Progenitor cell of endocrine pancreas (in vitro differentiated cells): ENCODE data around the gene FAM200B. TPM values are rescaled to one million over a fixed set of nuclear protein-coding genes. Genes with fewer than 3 reads are reported as not detected.

Experiments used
- DNase-seq: peaks from one replicate; pipeline ENCODE4 v3.0.0; 2021; ENCODE audit warnings: low spot score; ENCODE audit not compliant: unreplicated experiment
- H3K27ac Mint-ChIP-seq: 2 replicates; pipeline ENCODE4 v1.8.0; 2021; ENCODE audit warnings: mild to moderate bottlenecking, moderate library complexity, mixed read lengths
- H3K27me3 Mint-ChIP-seq: 2 replicates; pipeline ENCODE4 v1.8.0; 2021; ENCODE audit warnings: mixed read lengths
- H3K36me3 Mint-ChIP-seq: 2 replicates; pipeline ENCODE4 v1.8.0; 2022; ENCODE audit warnings: mixed read lengths; ENCODE audit not compliant: insufficient read depth
- H3K4me1 Mint-ChIP-seq: 2 replicates; pipeline ENCODE4 v1.8.0; 2021; ENCODE audit warnings: low read depth, mixed read lengths
- H3K4me3 Mint-ChIP-seq: 2 replicates; pipeline ENCODE4 v1.8.0; 2021; ENCODE audit warnings: low read depth, mild to moderate bottlenecking, moderate library complexity, mixed read lengths
- H3K9me3 Mint-ChIP-seq: 2 replicates; pipeline ENCODE4 v1.8.0; 2021; ENCODE audit warnings: low read depth, mixed read lengths
- CTCF ChIP-seq: fragments of 200-600 bp; sonication (generic); IDR thresholded peaks from one replicate; pipeline ENCODE4 v1.5.0; 2021; ENCODE audit warnings: antibody characterized with exemption, mild to moderate bottlenecking; ENCODE audit not compliant: unreplicated experiment
- total RNA-seq: library from RNA; stranded (reverse); gene quantifications from 2 replicates; pipeline ENCODE4 v1.2.1, GENCODE V29; 2021

The FAM200B gene
- total RNA-seq, 1 donor from 2014 or later = 29.0 TPM

- Mint-ChIP-seq H3K4me3 (no peak overlapping the region), H3K9me3 (no peaks in the 10 kb centered on the region), H3K4me1 (peaks cover 35% of the 10 kb centered on the region), H3K27ac (peak overlapping the region; percentile 22), H3K27me3 (no peaks in the 10 kb centered on the region), H3K36me3 (no peaks in the 10 kb centered on the region)
- DNase-seq = no peak
- no peak for TF ChIP-seq CTCF
Measured at GRCh38 chr4:15651676-15652075, 30.0 kb upstream of the FAM200B start.

- H3K9me3 Mint-ChIP-seq = no peaks in the 10 kb centered on the region
- no peaks in the 10 kb centered on the region for H3K36me3 Mint-ChIP-seq
- H3K4me1 Mint-ChIP-seq = peaks cover 39% of the 10 kb centered on the region
- H3K27ac Mint-ChIP-seq = no peak overlapping the region
- no peak overlapping the region for H3K4me3 Mint-ChIP-seq
- H3K27me3 Mint-ChIP-seq = no peaks in the 10 kb centered on the region
- no peak for TF ChIP-seq CTCF
- no peak for DNase-seq
Measured at GRCh38 chr4:15652191-15652590, 29.4 kb upstream of the FAM200B start.

- no peak for DNase-seq
Measured at GRCh38 chr4:15652841-15653240, 28.8 kb upstream of the FAM200B start.

GRCh38 chr4:15653420-15653819 is 28.2 kb upstream of the FAM200B start:
- Mint-ChIP-seq H3K4me3 (peak overlapping the region; percentile 97), H3K9me3 (no peaks in the 10 kb centered on the region), H3K36me3 (no peaks in the 10 kb centered on the region), H3K27me3 (no peaks in the 10 kb centered on the region), H3K27ac (peak overlapping the region; percentile 99), H3K4me1 (peaks cover 43% of the 10 kb centered on the region)
- DNase-seq = no peak
- no peak for TF ChIP-seq CTCF

More at GRCh38 chr4:15652841-15653240, 28.8 kb upstream of the FAM200B start:
- H3K4me1 Mint-ChIP-seq = peaks cover 43% of the 10 kb centered on the region
- TF ChIP-seq CTCF = no peak
- no peaks in the 10 kb centered on the region for H3K9me3 Mint-ChIP-seq
- peak overlapping the region; percentile 82 for H3K27ac Mint-ChIP-seq
- H3K4me3 Mint-ChIP-seq = peak overlapping the region; percentile 97
- no peaks in the 10 kb centered on the region for H3K27me3 Mint-ChIP-seq
- H3K36me3 Mint-ChIP-seq = no peaks in the 10 kb centered on the region

GRCh38 chr4:15653864-15654592 is 27.6 kb upstream of the FAM200B start:
- no peaks in the 10 kb centered on the region for H3K36me3 Mint-ChIP-seq
- no peaks in the 10 kb centered on the region for H3K27me3 Mint-ChIP-seq
- TF ChIP-seq CTCF = no peak
- peak overlapping the region; percentile 99 for H3K27ac Mint-ChIP-seq
- H3K4me3 Mint-ChIP-seq = peak overlapping the region; percentile 97
- no peak for DNase-seq
- peaks cover 43% of the 10 kb centered on the region for H3K4me1 Mint-ChIP-seq
- no peaks in the 10 kb centered on the region for H3K9me3 Mint-ChIP-seq
